Tibial nerve (tissue), 4 donors: ENCODE results near the gene CCDC182. TPM values are rescaled to one million over a fixed set of nuclear protein-coding genes. Genes with fewer than 3 reads are reported as not detected.

Experiments used
- DNase-seq, 2 donors: peaks; one replicate each; pipeline ENCODE4 v3.0.0-alpha.2; 2019; ENCODE audit warnings: low spot score in 2 of 2
- H3K27ac ChIP-seq, 4 donors: fragments of 200-600 bp; sonication (generic) in 3 of 4; one replicate each; pipeline ENCODE4 v1.5.1; 2017 to 2019; ENCODE audit warnings: mild to moderate bottlenecking in 1 of 4
- H3K27me3 ChIP-seq, 2 donors: fragments of 200-600 bp; sonication (generic) in 1 of 2; one replicate each; pipeline versions ENCODE4 v1.5.1 to v1.6.0; 2017 to 2019
- H3K36me3 ChIP-seq, 3 donors: fragments of 200-600 bp; sonication (generic); one replicate each; pipeline ENCODE4 v1.5.1; 2018 to 2019
- H3K4me1 ChIP-seq, 4 donors: fragments of 200-600 bp; sonication (generic) in 3 of 4; one replicate each; pipeline ENCODE4 v1.5.1; 2017 to 2019
- H3K4me3 ChIP-seq, 4 donors: fragments of 200-600 bp; sonication (generic) in 3 of 4; one replicate each; pipeline ENCODE4 v1.5.1; 2017 to 2019; ENCODE audit warnings: mild to moderate bottlenecking in 1 of 4, moderate library complexity in 1 of 4
- H3K9me3 ChIP-seq, 4 donors: fragments of 200-600 bp; sonication (generic) in 3 of 4; one replicate each; pipeline ENCODE4 v1.5.1; 2017 to 2019
- CTCF ChIP-seq, 5 experiments: fragments of 200-600 bp in 3 of 5; fragments of 450-650 bp in 2 of 5; sonication (generic) in 3 of 5; IDR thresholded peaks; one replicate each; pipeline ENCODE4 v1.5.1; 2016 to 2019; ENCODE audit warnings: antibody characterized with exemption in 5 of 5, mild to moderate bottlenecking in 3 of 5, moderate library complexity in 2 of 5
- EP300 ChIP-seq, 2 donors: sonication (generic); formaldehyde crosslinking; IDR thresholded peaks; one replicate each; pipeline ENCODE4 v1.6.1; 2017; ENCODE audit warnings: antibody characterized with exemption in 2 of 2, mild to moderate bottlenecking in 1 of 2
- POLR2A ChIP-seq, 2 donors: fragments of 450-650 bp; IDR thresholded peaks; one replicate each; pipeline ENCODE4 v1.6.1; 2017; ENCODE audit warnings: antibody characterized with exemption in 2 of 2, mild to moderate bottlenecking in 2 of 2, moderate library complexity in 2 of 2
- WGBS, 2 donors: methylation state at CpG; one replicate each; pipeline ENCODE4 v1.1.5; 2018; 5-methylcytosine and 5-hydroxymethylcytosine counted together
- total RNA-seq, 4 donors: library from RNA; depleted of rRNA; stranded (reverse); fragments of >200 nt; gene quantifications; one replicate each; pipeline ENCODE4 v1.1.0, GENCODE V29; 2016

CCDC182 gene
- total RNA-seq, 4 donors from 2014 or later, result not detected

GRCh38 chr17:57720386-57721035 lies 24.6 kb downstream of the CCDC182 start:
- H3K36me3 ChIP-seq, result no peaks in the 10 kb centered on the region
- no peaks in the 10 kb centered on the region for H3K9me3 ChIP-seq
- 95 to 97% methylated on average over 1 to 2 of the region's 2 CpGs for WGBS, 2 donors
- no peaks in the 10 kb centered on the region for H3K4me1 ChIP-seq
- TF ChIP-seq POLR2A (IDR thresholded peaks at IDR 0.05) (no peak), CTCF (IDR thresholded peaks at IDR 0.05) (no peak), EP300 (IDR thresholded peaks at IDR 0.05) (no peak)
- H3K27ac ChIP-seq, result no peak overlapping the region
- peaks cover 0 to 14% of the 10 kb centered on the region in 2 donors for H3K27me3 ChIP-seq
- no peak overlapping the region for H3K4me3 ChIP-seq
- DNase-seq, result no peak

GRCh38 chr17:57718878-57719277 lies 26.2 kb downstream of the CCDC182 start:
- H3K27ac ChIP-seq, result no peak overlapping the region

GRCh38 chr17:57715981-57716380 lies 29.1 kb downstream of the CCDC182 start:
- H3K27me3 ChIP-seq, result peaks cover 0 to 50% of the 10 kb centered on the region in 2 donors
- H3K27ac ChIP-seq, result no peak overlapping the region
- 83 to 92% methylated on average over 1 of the region's 1 CpG for WGBS, 2 donors
- no peaks in the 10 kb centered on the region for H3K4me1 ChIP-seq
- H3K4me3 ChIP-seq, result no peak overlapping the region
- TF ChIP-seq POLR2A (IDR thresholded peaks at IDR 0.05), result no peak
- TF ChIP-seq CTCF (IDR thresholded peaks at IDR 0.05), result no peak
- no peak for TF ChIP-seq EP300 (IDR thresholded peaks at IDR 0.05)
- no peaks in the 10 kb centered on the region for H3K36me3 ChIP-seq
- no peak for DNase-seq
- no peaks in the 10 kb centered on the region for H3K9me3 ChIP-seq

More at GRCh38 chr17:57718878-57719277, 26.2 kb downstream of the CCDC182 start:
- H3K4me1 ChIP-seq, result no peaks in the 10 kb centered on the region
- no peaks in the 10 kb centered on the region for H3K9me3 ChIP-seq
- WGBS, 2 donors, result 74 to 75% methylated on average over 8 of the region's 8 CpGs
- TF ChIP-seq POLR2A (IDR thresholded peaks at IDR 0.05), result no peak
- TF ChIP-seq EP300 (IDR thresholded peaks at IDR 0.05), result no peak
- no peak for TF ChIP-seq CTCF (IDR thresholded peaks at IDR 0.05)
- H3K27me3 ChIP-seq, result peaks cover 0 to 29% of the 10 kb centered on the region in 2 donors
- no peak for DNase-seq
- no peak overlapping the region for H3K4me3 ChIP-seq
- no peaks in the 10 kb centered on the region for H3K36me3 ChIP-seq

- H3K4me1 ChIP-seq, result no peaks in the 10 kb centered on the region
- WGBS, 2 donors, result 29 to 43% methylated on average over 7 of the region's 7 CpGs
- H3K27ac ChIP-seq, result no peak overlapping the region
- H3K4me3 ChIP-seq, result no peak overlapping the region
- H3K9me3 ChIP-seq, result no peaks in the 10 kb centered on the region
- peaks cover 0 to 50% of the 10 kb centered on the region in 2 donors for H3K27me3 ChIP-seq
- no peaks in the 10 kb centered on the region for H3K36me3 ChIP-seq
- no peak for DNase-seq
- TF ChIP-seq POLR2A (IDR thresholded peaks at IDR 0.05) (no peak), CTCF (IDR thresholded peaks at IDR 0.05) (no peak), EP300 (IDR thresholded peaks at IDR 0.05) (no peak)
Observed at GRCh38 chr17:57714665-57715180, 30.4 kb downstream of the CCDC182 start.

GRCh38 chr17:57713140-57713539 lies 32.0 kb downstream of the CCDC182 start:
- Histone ChIP-seq H3K4me1 (no peaks in the 10 kb centered on the region), H3K27me3 (peaks cover 0 to 54% of the 10 kb centered on the region in 2 donors), H3K9me3 (no peaks in the 10 kb centered on the region), H3K36me3 (no peaks in the 10 kb centered on the region), H3K27ac (no peak overlapping the region), H3K4me3 (no peak overlapping the region)
- WGBS, 2 donors, result 75 to 88% methylated on average over 7 of the region's 7 CpGs
- no peak for DNase-seq
- TF ChIP-seq POLR2A (IDR thresholded peaks at IDR 0.05) (no peak), EP300 (IDR thresholded peaks at IDR 0.05) (no peak), CTCF (IDR thresholded peaks at IDR 0.05) (no peak)
